Neural cell (in vitro differentiated cells): Measurements from ENCODE around the gene ZNF512B. TPM values are rescaled to one million over a fixed set of nuclear protein-coding genes. Genes with fewer than 3 reads are reported as not detected.
"Not testable (repeated sequence)": the region's sequence is repeated elsewhere in the genome, so short reads cannot be mapped to it uniquely, and the experiment has no call there.

Experiments
- H2AFZ ChIP-seq: fragments of 200-600, 300-800 bp; sonication (generic), shearing (Covaris generic); 2 replicates; pipeline ENCODE4 v1.6.0; 2014; ENCODE audit warnings: low read depth, mild to moderate bottlenecking, antibody characterized with exemption, low read length, moderate library complexity
- H3F3A ChIP-seq: fragments of 200-600 bp; shearing (Covaris generic); 2 replicates; pipeline ENCODE4 v1.6.1; 2016; ENCODE audit warnings: mild to moderate bottlenecking, moderate library complexity, mixed read lengths, antibody characterized with exemption, low read length; ENCODE audit not compliant: insufficient read depth, poor library complexity, severe bottlenecking
- H3K27ac ChIP-seq: fragments of 200-600, 300-800 bp; sonication (generic), shearing (Covaris generic); 2 replicates; pipeline ENCODE4 v1.5.1; 2014; ENCODE audit warnings: mild to moderate bottlenecking, low read length, moderate library complexity
- H3K27me3 ChIP-seq: fragments of 300-800, 200-600 bp; sonication (generic), shearing (Covaris generic); 2 replicates; pipeline ENCODE4 v1.6.0; 2014; ENCODE audit warnings: mild to moderate bottlenecking, low read depth, low read length, moderate library complexity; ENCODE audit not compliant: insufficient read depth
- H3K36me3 ChIP-seq: fragments of 300-800, 200-600 bp; sonication (generic), shearing (Covaris generic); 2 replicates; pipeline ENCODE4 v1.5.1; 2014; ENCODE audit warnings: mild to moderate bottlenecking, antibody characterized with exemption, low read length, moderate library complexity; ENCODE audit not compliant: insufficient read depth
- H3K4me2 ChIP-seq: fragments of 300-800, 200-600 bp; sonication (generic), shearing (Covaris generic); 2 replicates; pipeline ENCODE4 v1.6.0; 2014; ENCODE audit warnings: mild to moderate bottlenecking, low read length
- H3K4me3 ChIP-seq: fragments of 300-800, 200-600 bp; sonication (generic), shearing (Covaris generic); 2 replicates; pipeline ENCODE4 v1.5.1; 2014; ENCODE audit warnings: mild to moderate bottlenecking, low read length, moderate library complexity
- H3K79me2 ChIP-seq: fragments of 200-600 bp; shearing (Covaris generic); replicated peaks from 2 replicates; pipeline ENCODE4 v1.6.0; 2014; ENCODE audit warnings: mild to moderate bottlenecking, low read length, moderate library complexity; ENCODE audit not compliant: insufficient read depth
- H3K9ac ChIP-seq: fragments of 300-800, 200-600 bp; sonication (generic), shearing (Covaris generic); 2 replicates; pipeline ENCODE4 v1.6.1; 2016; ENCODE audit warnings: mild to moderate bottlenecking, low read length, mixed read lengths
- H3K9me2 ChIP-seq: fragments of 200-600 bp; shearing (Covaris generic); 2 replicates; pipeline ENCODE4 v1.6.1; 2016; ENCODE audit warnings: mild to moderate bottlenecking, low read length, mixed read lengths; ENCODE audit not compliant: insufficient read depth
- H3K9me3 ChIP-seq: fragments of 200-600, 300-800 bp; sonication (generic), shearing (Covaris generic); 2 replicates; pipeline ENCODE4 v1.6.1; 2016; ENCODE audit warnings: mild to moderate bottlenecking, mixed run types, low read length, moderate library complexity, mixed read lengths
- H4K20me1 ChIP-seq: fragments of 200-600 bp; shearing (Covaris generic); 2 replicates; pipeline ENCODE4 v1.6.1; 2016; ENCODE audit warnings: mild to moderate bottlenecking, mixed run types; ENCODE audit not compliant: insufficient read depth
- CTCF ChIP-seq: fragments of 450-650 bp; IDR thresholded peaks from 2 replicates; pipeline ENCODE4 v1.5.1; 2014; ENCODE audit warnings: antibody characterized with exemption, mild to moderate bottlenecking, moderate library complexity; ENCODE audit not compliant: poor library complexity, severe bottlenecking
- EP300 ChIP-seq: fragments of 450-650 bp; conservative IDR thresholded peaks from 2 replicates; pipeline ENCODE4 v1.6.1; 2014; ENCODE audit warnings: antibody characterized with exemption, mild to moderate bottlenecking, moderate library complexity; ENCODE audit not compliant: poor library complexity, severe bottlenecking
- EZH2 ChIP-seq: fragments of 200-600, 300-800 bp; shearing (Covaris generic), sonication (generic); IDR thresholded peaks from 2 replicates; pipeline ENCODE4 v1.6.1; 2014; ENCODE audit warnings: antibody characterized with exemption, low read length, borderline replicate concordance, mild to moderate bottlenecking; ENCODE audit not compliant: insufficient read depth, poor library complexity, severe bottlenecking
- MXI1 ChIP-seq: fragments of 450-650 bp; conservative IDR thresholded peaks from 2 replicates; pipeline ENCODE4 v1.6.1; 2014; ENCODE audit warnings: antibody characterized with exemption, mild to moderate bottlenecking; ENCODE audit not compliant: poor library complexity, severe bottlenecking
- POLR2AphosphoS5 ChIP-seq: IDR thresholded peaks from 2 replicates; pipeline ENCODE4 v1.6.1; 2012
- RAD21 ChIP-seq: fragments of 450-650 bp; conservative IDR thresholded peaks from 2 replicates; pipeline ENCODE4 v1.6.1; 2014; ENCODE audit warnings: antibody characterized with exemption, mild to moderate bottlenecking, moderate library complexity
- REST ChIP-seq: IDR thresholded peaks from 2 replicates; pipeline ENCODE4 v1.6.1; 2012; ENCODE audit warnings: borderline replicate concordance
- SMC3 ChIP-seq: fragments of 450-650 bp; conservative IDR thresholded peaks from 2 replicates; pipeline ENCODE4 v1.6.1; 2014; ENCODE audit warnings: antibody characterized with exemption, mild to moderate bottlenecking, moderate library complexity; ENCODE audit not compliant: poor library complexity
- TAF1 ChIP-seq: IDR thresholded peaks from 2 replicates; pipeline ENCODE4 v1.6.1; 2012; ENCODE audit warnings: low read depth
- polyA plus RNA-seq: library from polyadenylated mRNA; depleted of rRNA; stranded (reverse); fragments of >200 nt; gene quantifications from 2 replicates; pipeline ENCODE4 v1.2.3, GENCODE V29; 2014

ZNF512B gene
- polyA plus RNA-seq, 1 donor from 2014 or later = 25.7 TPM

GRCh38 chr20:63917811-63918210 is 51.9 kb downstream of the ZNF512B start (continued):
- TF ChIP-seq EP300 = no peak

DNA sequence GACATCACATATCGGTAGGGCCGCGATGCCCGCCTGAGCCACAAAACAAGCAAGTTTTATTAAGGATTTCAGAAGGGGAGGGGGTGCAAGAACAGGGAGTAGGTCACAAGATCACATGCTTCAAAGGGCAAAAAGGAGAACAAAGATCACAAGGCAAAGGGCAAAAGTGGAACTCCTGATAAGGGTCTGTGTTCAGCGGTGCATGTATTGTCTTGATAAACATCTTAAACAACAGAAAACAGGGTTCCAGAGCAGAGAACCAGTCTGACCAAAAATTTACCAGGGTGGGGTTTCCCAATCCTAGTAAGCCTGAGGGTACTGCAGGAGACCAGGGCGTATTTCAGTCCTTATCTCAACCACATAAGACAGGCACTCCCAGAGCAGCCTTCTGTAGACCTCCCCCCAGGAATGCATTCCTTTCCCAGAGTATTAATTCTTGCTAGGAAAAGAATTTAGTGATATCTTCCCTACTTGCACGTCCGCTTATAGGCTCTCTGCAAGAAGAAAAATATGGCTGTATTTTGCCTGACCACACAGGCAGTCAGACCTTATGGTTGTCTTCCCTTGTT is 53.3 kb downstream of the ZNF512B start:
- H4K20me1 ChIP-seq, H3K4me2 ChIP-seq, H3K9me2 ChIP-seq, H3K9ac ChIP-seq, H3K27me3 ChIP-seq, H3F3A ChIP-seq, H3K9me3 ChIP-seq, H2AFZ ChIP-seq, H3K36me3 ChIP-seq, H3K27ac ChIP-seq, H3K4me3 ChIP-seq: not testable (repeated sequence)
- peaks cover 30% of the 10 kb centered on the region for H3K79me2 ChIP-seq

DNA sequence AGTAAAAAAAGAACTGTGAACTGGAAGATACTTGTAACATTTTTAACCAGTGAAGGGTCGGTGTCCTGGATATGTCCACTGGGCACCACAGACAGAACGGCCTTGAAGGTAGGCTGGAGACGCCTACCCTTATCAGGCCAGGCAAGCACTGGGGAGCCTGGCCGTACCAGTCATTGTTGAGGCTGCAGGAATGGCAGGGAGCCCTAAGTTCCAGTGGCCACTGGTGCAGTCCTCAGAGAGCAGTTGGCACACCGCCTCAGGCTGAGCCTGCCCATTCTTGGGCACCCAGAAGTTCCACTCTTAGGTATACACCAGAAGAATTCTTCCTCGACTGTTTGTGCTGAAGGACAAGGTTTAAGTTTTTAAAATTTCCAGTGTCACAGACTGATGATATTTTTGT is 54.3 kb downstream of the ZNF512B start:
- H3K9ac ChIP-seq = no peak overlapping the region
- H3K4me3 ChIP-seq = no peak overlapping the region
- H4K20me1 ChIP-seq = peaks cover 2% of the 10 kb centered on the region
- no peaks in the 10 kb centered on the region for H3K9me2 ChIP-seq
- H3K9me3 ChIP-seq = no peaks in the 10 kb centered on the region
- no peak overlapping the region for H2AFZ ChIP-seq
- no peak overlapping the region for H3K27ac ChIP-seq
- H3F3A ChIP-seq = no peaks in the 10 kb centered on the region
- no peak for TF ChIP-seq SMC3
- TF ChIP-seq TAF1 = no peak
- TF ChIP-seq MXI1 = no peak
- TF ChIP-seq EZH2 = no peak
- TF ChIP-seq POLR2AphosphoS5 = no peak
- TF ChIP-seq REST = no peak
- no peak for TF ChIP-seq RAD21
- no peak for TF ChIP-seq EP300
- no peak for TF ChIP-seq CTCF
- H3K27me3 ChIP-seq = no peaks in the 10 kb centered on the region
- H3K79me2 ChIP-seq = peaks cover 32% of the 10 kb centered on the region
- H3K36me3 ChIP-seq = no peaks in the 10 kb centered on the region
- H3K4me2 ChIP-seq = no peak overlapping the region
